Amniotic epithelial cell (primary cell): ENCODE measurements around the gene GRIP2.

ENCODE experiments used
- DNase-seq: peaks from one replicate; pipeline ENCODE4 v3.0.0-alpha.2; 2010; ENCODE audit warnings: low read depth

The GRIP2 gene

GRCh38 chr3:14561051-14561960, 21.2 kb upstream of the GRIP2 start:
- peak; percentile 18 for DNase-seq

- no peak for DNase-seq
Observed at GRCh38 chr3:14560110-14560509, 20.0 kb upstream of the GRIP2 start.

GRCh38 chr3:14558029-14558428, 17.9 kb upstream of the GRIP2 start:
- DNase-seq: no peak

GRCh38 chr3:14555835-14556234, 15.7 kb upstream of the GRIP2 start:
- no peak for DNase-seq

GRCh38 chr3:14554715-14555114, 14.6 kb upstream of the GRIP2 start:
- no peak for DNase-seq

- no peak for DNase-seq
Observed at GRCh38 chr3:14553871-14554270, 13.7 kb upstream of the GRIP2 start.

- no peak for DNase-seq
Observed at GRCh38 chr3:14552717-14553116, 12.6 kb upstream of the GRIP2 start.

GRCh38 chr3:14552041-14552648, 12.0 kb upstream of the GRIP2 start:
- peak; percentile 21 for DNase-seq

GRCh38 chr3:14550651-14551611, 10.8 kb upstream of the GRIP2 start:
- DNase-seq: peak; percentile 67

GRCh38 chr3:14550181-14550580, 10.0 kb upstream of the GRIP2 start:
- no peak for DNase-seq

- DNase-seq: no peak
Observed at GRCh38 chr3:14549256-14549919, 9.2 kb upstream of the GRIP2 start.

GRCh38 chr3:14548321-14548729, 8.2 kb upstream of the GRIP2 start:
- peak; percentile 49 for DNase-seq

- DNase-seq: no peak
Observed at GRCh38 chr3:14547693-14548092, 7.6 kb upstream of the GRIP2 start.

GRCh38 chr3:14546041-14546440, 5.9 kb upstream of the GRIP2 start:
- no peak for DNase-seq

- no peak for DNase-seq
Observed at GRCh38 chr3:14545251-14545635, 5.1 kb upstream of the GRIP2 start.

- DNase-seq: no peak
Observed at GRCh38 chr3:14544282-14545250, 4.4 kb upstream of the GRIP2 start.

- DNase-seq: no peak
Observed at GRCh38 chr3:14543446-14543845, 3.3 kb upstream of the GRIP2 start.

- DNase-seq: no peak
Observed at GRCh38 chr3:14542656-14543055, 2.5 kb upstream of the GRIP2 start.

- DNase-seq: no peak
Observed at GRCh38 chr3:14541646-14542045, 1.5 kb upstream of the GRIP2 start.

- no peak for DNase-seq
Observed at GRCh38 chr3:14540821-14541385, 761 bp upstream of the GRIP2 start.
